BE2C (cell line): Measurements from ENCODE around the gene DDX18.

Experiments used
- DNase-seq: peaks from one replicate; pipeline ENCODE4 v3.0.0-alpha.2; 2020
- H3K27me3 ChIP-seq: fragments of 250-450 bp; sonication (Bioruptor Pico); 2 replicates; pipeline ENCODE4 v1.5.1; 2020; ENCODE audit warnings: mild to moderate bottlenecking
- H3K36me3 ChIP-seq: fragments of 250-450 bp; sonication (Bioruptor Pico); 2 replicates; pipeline ENCODE4 v1.5.1; 2020; ENCODE audit warnings: mild to moderate bottlenecking
- H3K4me1 ChIP-seq: fragments of 250-450 bp; sonication (Bioruptor Pico); 2 replicates; pipeline ENCODE4 v1.5.1; 2020
- H3K4me3 ChIP-seq: 2 replicates; pipeline ENCODE4 v1.5.1; 2011; ENCODE audit warnings: low read depth, low read length
- H3K9me3 ChIP-seq: fragments of 250-450 bp; sonication (Bioruptor Pico); 2 replicates; pipeline ENCODE4 v1.5.1; 2020
- CTCF ChIP-seq: IDR thresholded peaks from 2 replicates; pipeline ENCODE4 v1.5.1; 2012; ENCODE audit warnings: mild to moderate bottlenecking, low read depth, low read length

The DDX18 gene

GRCh38 chr2:117862459-117862858 lies 48.0 kb downstream of the DDX18 start:
- no peak for DNase-seq
- peaks cover 16% of the 10 kb centered on the region for H3K27me3 ChIP-seq
- H3K4me3 ChIP-seq, result no peak overlapping the region
- H3K4me1 ChIP-seq, result no peaks in the 10 kb centered on the region
- H3K36me3 ChIP-seq, result no peaks in the 10 kb centered on the region
- no peak for TF ChIP-seq CTCF
- H3K9me3 ChIP-seq, result no peaks in the 10 kb centered on the region

GRCh38 chr2:117875786-117876185 lies 61.3 kb downstream of the DDX18 start:
- no peaks in the 10 kb centered on the region for H3K36me3 ChIP-seq
- no peaks in the 10 kb centered on the region for H3K4me1 ChIP-seq
- no peak for TF ChIP-seq CTCF
- no peaks in the 10 kb centered on the region for H3K9me3 ChIP-seq
- no peak for DNase-seq
- H3K4me3 ChIP-seq, result no peak overlapping the region
- H3K27me3 ChIP-seq, result no peaks in the 10 kb centered on the region

GRCh38 chr2:117879003-117879402 lies 64.5 kb downstream of the DDX18 start:
- H3K27me3 ChIP-seq, result no peaks in the 10 kb centered on the region
- DNase-seq, result no peak
- no peaks in the 10 kb centered on the region for H3K4me1 ChIP-seq
- H3K4me3 ChIP-seq, result no peak overlapping the region
- no peaks in the 10 kb centered on the region for H3K9me3 ChIP-seq
- TF ChIP-seq CTCF, result no peak
- H3K36me3 ChIP-seq, result no peaks in the 10 kb centered on the region
